ENCODE results near the gene DNASE1L3.

Gene DNASE1L3

GRCh38 chr3:58214484-58215316 is 3.9 kb upstream of the DNASE1L3 start:
- Histone ChIP-seq H2AFZ (ENCODE audit: low read depth) (no peak overlapping the region; the same call in 1 of the 2 replicates), H3K79me2 (ENCODE audit: insufficient read depth, low read depth) (no peaks in the 10 kb centered on the region)

GRCh38 chr3:58209933-58210332 is 839 bp downstream of the DNASE1L3 start:
- H3K4me1 ChIP-seq (ENCODE audit: low read depth, poor library complexity, severe bottlenecking) = peaks cover 15% of the 10 kb centered on the region
- no peaks in the 10 kb centered on the region for H3K27me3 ChIP-seq (ENCODE audit: insufficient read depth, low read depth)
- H4K20me1 ChIP-seq (ENCODE audit: insufficient read depth) = no peaks in the 10 kb centered on the region
- no peak overlapping the region for H2AFZ ChIP-seq (ENCODE audit: low read depth)
- H3K27ac ChIP-seq = no peak overlapping the region
- no peak overlapping the region for H3K9ac ChIP-seq
- H3K4me3 ChIP-seq (IDR thresholded peaks at IDR 0.05; ENCODE audit: insufficient read depth, low read depth, low read length) = no peak overlapping the region
- no peaks in the 10 kb centered on the region for H3K79me2 ChIP-seq (ENCODE audit: insufficient read depth, low read depth)
- no peaks in the 10 kb centered on the region for H3K36me3 ChIP-seq (ENCODE audit: insufficient read depth)
- TF ChIP-seq CTCF (conservative IDR thresholded peaks at IDR 0.05; ENCODE audit: low read depth, low read length) = no peak
- no peak overlapping the region for H3K4me2 ChIP-seq

More at GRCh38 chr3:58214484-58215316, 3.9 kb upstream of the DNASE1L3 start:
- no peak overlapping the region for H3K4me3 ChIP-seq (IDR thresholded peaks at IDR 0.05; ENCODE audit: insufficient read depth, low read depth, low read length)
- H3K27me3 ChIP-seq (ENCODE audit: insufficient read depth, low read depth) = no peaks in the 10 kb centered on the region
- H3K27ac ChIP-seq = peak overlapping the region; percentile 13; the same call in 1 of the 2 replicates
- peak overlapping the region; percentile 17; the same call in 1 of the 2 replicates for H3K4me2 ChIP-seq
- no peak for TF ChIP-seq CTCF (conservative IDR thresholded peaks at IDR 0.05; ENCODE audit: low read depth, low read length)
- H3K36me3 ChIP-seq (ENCODE audit: insufficient read depth) = no peaks in the 10 kb centered on the region
- peaks cover 21% of the 10 kb centered on the region for H3K4me1 ChIP-seq (ENCODE audit: low read depth, poor library complexity, severe bottlenecking)
- H4K20me1 ChIP-seq (ENCODE audit: insufficient read depth) = no peaks in the 10 kb centered on the region
- H3K9ac ChIP-seq = no peak overlapping the region

GRCh38 chr3:58207954-58208353 is 2.8 kb downstream of the DNASE1L3 start:
- H3K4me2 ChIP-seq = no peak overlapping the region
- H4K20me1 ChIP-seq (ENCODE audit: insufficient read depth) = no peaks in the 10 kb centered on the region
- no peak overlapping the region for H3K27ac ChIP-seq
- no peaks in the 10 kb centered on the region for H3K4me1 ChIP-seq (ENCODE audit: low read depth, poor library complexity, severe bottlenecking)
- H3K27me3 ChIP-seq (ENCODE audit: insufficient read depth, low read depth) = no peaks in the 10 kb centered on the region
- no peak for TF ChIP-seq CTCF (conservative IDR thresholded peaks at IDR 0.05; ENCODE audit: low read depth, low read length)
- H3K79me2 ChIP-seq (ENCODE audit: insufficient read depth, low read depth) = no peaks in the 10 kb centered on the region
- H3K36me3 ChIP-seq (ENCODE audit: insufficient read depth) = no peaks in the 10 kb centered on the region
- H3K4me3 ChIP-seq (IDR thresholded peaks at IDR 0.05; ENCODE audit: insufficient read depth, low read depth, low read length) = no peak overlapping the region
- no peak overlapping the region for H2AFZ ChIP-seq (ENCODE audit: low read depth)
- H3K9ac ChIP-seq = no peak overlapping the region

- no peak overlapping the region for H3K9ac ChIP-seq
- H3K4me3 ChIP-seq (IDR thresholded peaks at IDR 0.05; ENCODE audit: insufficient read depth, low read depth, low read length) = no peak overlapping the region
- no peak overlapping the region for H3K4me2 ChIP-seq
- no peak overlapping the region for H3K27ac ChIP-seq
- no peaks in the 10 kb centered on the region for H3K4me1 ChIP-seq (ENCODE audit: low read depth, poor library complexity, severe bottlenecking)
- TF ChIP-seq CTCF (conservative IDR thresholded peaks at IDR 0.05; ENCODE audit: low read depth, low read length) = no peak
- H3K36me3 ChIP-seq (ENCODE audit: insufficient read depth) = no peaks in the 10 kb centered on the region
- no peaks in the 10 kb centered on the region for H3K79me2 ChIP-seq (ENCODE audit: insufficient read depth, low read depth)
- H2AFZ ChIP-seq (ENCODE audit: low read depth) = no peak overlapping the region
- H3K27me3 ChIP-seq (ENCODE audit: insufficient read depth, low read depth) = no peaks in the 10 kb centered on the region
- H4K20me1 ChIP-seq (ENCODE audit: insufficient read depth) = no peaks in the 10 kb centered on the region
Measured at GRCh38 chr3:58206406-58207011, 4.3 kb downstream of the DNASE1L3 start.

Measured in KMS-11 (cell line).